Stomach (tissue), 9 donors: ENCODE results near the gene TTC21A. TPM values are rescaled to one million over a fixed set of nuclear protein-coding genes. Genes with fewer than 3 reads are reported as not detected.
A peak's percentile ranks its signal among the peaks of the same experiment; 100 is the strongest.

Experiments
- DNase-seq, 2 donors: peaks; one replicate each; pipeline versions ENCODE4 v3.0.0 to v3.0.0-alpha.2; 2013 to 2019
- H3K27ac ChIP-seq, 5 donors: fragments of 200-600 bp in 4 of 5; sonication (generic) in 4 of 5; one replicate each; pipeline ENCODE4 v1.5.1; 2013 to 2019; ENCODE audit warnings: mild to moderate bottlenecking in 1 of 5, moderate library complexity in 1 of 5
- H3K27me3 ChIP-seq, 3 donors: fragments of 200-600 bp; sonication (generic); one replicate each; pipeline ENCODE4 v1.5.1; 2017 to 2019; ENCODE audit warnings: mixed run types in 1 of 3
- H3K36me3 ChIP-seq, 4 donors: fragments of 200-600 bp; sonication (generic); 1 replicate in 3 of 4; 2 replicates in 1 of 4; pipeline ENCODE4 v1.5.1; 2016 to 2019
- H3K4me1 ChIP-seq, 4 donors: fragments of 200-600 bp; sonication (generic); one replicate each; pipeline ENCODE4 v1.5.1; 2016 to 2019
- H3K4me3 ChIP-seq, 4 donors: fragments of 200-600 bp; sonication (generic) in 3 of 4; one replicate each; pipeline ENCODE4 v1.5.1; 2016 to 2019; ENCODE audit warnings: mild to moderate bottlenecking in 1 of 4
- H3K9me3 ChIP-seq, 4 donors: fragments of 200-600 bp; sonication (generic); one replicate each; pipeline ENCODE4 v1.5.1; 2016 to 2019
- EP300 ChIP-seq: sonication (generic); formaldehyde crosslinking; IDR thresholded peaks from one replicate; pipeline ENCODE4 v1.6.1; 2017; ENCODE audit warnings: antibody characterized with exemption
- POLR2A ChIP-seq, 4 donors: fragments of 450-650 bp; IDR thresholded peaks; one replicate each; pipeline ENCODE4 v1.6.1; 2016; ENCODE audit warnings: antibody characterized with exemption in 4 of 4, control low read depth in 2 of 4, mild to moderate bottlenecking in 1 of 4, moderate library complexity in 1 of 4
- POLR2AphosphoS5 ChIP-seq, 3 donors: sonication (generic); formaldehyde crosslinking; IDR thresholded peaks; one replicate each; pipeline ENCODE4 v1.6.1; 2016; ENCODE audit warnings: antibody characterized with exemption in 3 of 3
- WGBS, 5 donors: extraction: QIAGEN DNeasy Blood & Tissue Kit in 3 of 5; methylation state at CpG; one replicate each; pipeline versions ENCODE4 v1.1.5 to v1.1.7; 2013 to 2018; 5-methylcytosine and 5-hydroxymethylcytosine counted together
- intact Hi-C: fragments of 100-400 bp; cut with DNase I; formaldehyde crosslinking; loops from one replicate; pipeline ENCODE4 v1.15.1; 2023; ENCODE audit warnings: low total_unique reads
- polyA plus RNA-seq, 3 donors: library from polyadenylated mRNA; stranded (reverse); fragments of 200-250 nt; gene quantifications; one replicate each; pipeline ENCODE4 v1.2.3, GENCODE V29; 2013
- total RNA-seq, 5 donors: library from RNA; depleted of rRNA; stranded (reverse); fragments of >200 nt; gene quantifications; one replicate each; pipeline versions ENCODE4 v1.1.0 to v1.2.3, GENCODE V29; 2014 to 2016
- TF ChIP-seq, protein P1 (sequence below), 7 experiments: fragments of 450-650 bp in 4 of 7; fragments of 200-600 bp in 3 of 7; sonication (generic) in 3 of 7; IDR thresholded peaks; one replicate each; pipeline ENCODE4 v1.5.1; 2016 to 2019; ENCODE audit warnings: antibody characterized with exemption in 7 of 7, control low read depth in 2 of 7, mild to moderate bottlenecking in 1 of 7
- donor health status: healthy with polysubstance abuse.
- donor health status: Bipolar disorder and iron deficiency.
- donor health status: healthy.

TTC21A gene
- total and polyA plus RNA-seq, 8 donors: 0.89 to 17.7 (median 6.3) TPM

- Histone ChIP-seq H3K27ac (peak overlapping the region in 4 of 5 donors; percentile 67 to 88 (median 74)), H3K27me3 (no peaks in the 10 kb centered on the region), H3K9me3 (no peaks in the 10 kb centered on the region), H3K4me1 (peaks cover 61 to 87% (median 80%) of the 10 kb centered on the region in 4 donors), H3K4me3 (no peak overlapping the region), H3K36me3 (peaks cover 48 to 82% (median 65%) of the 10 kb centered on the region in 4 donors)
- TF ChIP-seq, protein P1, sequence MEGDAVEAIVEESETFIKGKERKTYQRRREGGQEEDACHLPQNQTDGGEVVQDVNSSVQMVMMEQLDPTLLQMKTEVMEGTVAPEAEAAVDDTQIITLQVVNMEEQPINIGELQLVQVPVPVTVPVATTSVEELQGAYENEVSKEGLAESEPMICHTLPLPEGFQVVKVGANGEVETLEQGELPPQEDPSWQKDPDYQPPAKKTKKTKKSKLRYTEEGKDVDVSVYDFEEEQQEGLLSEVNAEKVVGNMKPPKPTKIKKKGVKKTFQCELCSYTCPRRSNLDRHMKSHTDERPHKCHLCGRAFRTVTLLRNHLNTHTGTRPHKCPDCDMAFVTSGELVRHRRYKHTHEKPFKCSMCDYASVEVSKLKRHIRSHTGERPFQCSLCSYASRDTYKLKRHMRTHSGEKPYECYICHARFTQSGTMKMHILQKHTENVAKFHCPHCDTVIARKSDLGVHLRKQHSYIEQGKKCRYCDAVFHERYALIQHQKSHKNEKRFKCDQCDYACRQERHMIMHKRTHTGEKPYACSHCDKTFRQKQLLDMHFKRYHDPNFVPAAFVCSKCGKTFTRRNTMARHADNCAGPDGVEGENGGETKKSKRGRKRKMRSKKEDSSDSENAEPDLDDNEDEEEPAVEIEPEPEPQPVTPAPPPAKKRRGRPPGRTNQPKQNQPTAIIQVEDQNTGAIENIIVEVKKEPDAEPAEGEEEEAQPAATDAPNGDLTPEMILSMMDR (IDR thresholded peaks at IDR 0.05): no peak
- no peak for TF ChIP-seq POLR2A (IDR thresholded peaks at IDR 0.05)
- TF ChIP-seq EP300: no peak
- TF ChIP-seq POLR2AphosphoS5 (IDR thresholded peaks at IDR 0.05): no peak
- intact Hi-C loops: no loop called here
- no peak for DNase-seq
- WGBS, 5 donors: 74 to 80% (median 78%) methylated on average over 13 to 14 of the region's 14 CpGs
Observed at GRCh38 chr3:39143051-39143885, 35.8 kb downstream of the TTC21A start.

- no peak for DNase-seq
- H3K36me3 ChIP-seq: peaks cover 48 to 75% (median 65%) of the 10 kb centered on the region in 4 donors
- TF ChIP-seq EP300: no peak
- TF ChIP-seq, protein P1 (IDR thresholded peaks at IDR 0.05): no peak
- TF ChIP-seq POLR2A (IDR thresholded peaks at IDR 0.05): no peak
- TF ChIP-seq POLR2AphosphoS5 (IDR thresholded peaks at IDR 0.05): no peak
- no peak overlapping the region for H3K4me3 ChIP-seq
- intact Hi-C loops: no loop called here
- H3K9me3 ChIP-seq: no peaks in the 10 kb centered on the region
- peaks cover 71 to 92% (median 83%) of the 10 kb centered on the region in 4 donors for H3K4me1 ChIP-seq
- H3K27me3 ChIP-seq: no peaks in the 10 kb centered on the region
- 84 to 86% (median 85%) methylated on average over 18 to 20 of the region's 20 CpGs for WGBS, 5 donors
- no peak overlapping the region for H3K27ac ChIP-seq
Observed at GRCh38 chr3:39144095-39144747, 36.7 kb downstream of the TTC21A start.

DNA sequence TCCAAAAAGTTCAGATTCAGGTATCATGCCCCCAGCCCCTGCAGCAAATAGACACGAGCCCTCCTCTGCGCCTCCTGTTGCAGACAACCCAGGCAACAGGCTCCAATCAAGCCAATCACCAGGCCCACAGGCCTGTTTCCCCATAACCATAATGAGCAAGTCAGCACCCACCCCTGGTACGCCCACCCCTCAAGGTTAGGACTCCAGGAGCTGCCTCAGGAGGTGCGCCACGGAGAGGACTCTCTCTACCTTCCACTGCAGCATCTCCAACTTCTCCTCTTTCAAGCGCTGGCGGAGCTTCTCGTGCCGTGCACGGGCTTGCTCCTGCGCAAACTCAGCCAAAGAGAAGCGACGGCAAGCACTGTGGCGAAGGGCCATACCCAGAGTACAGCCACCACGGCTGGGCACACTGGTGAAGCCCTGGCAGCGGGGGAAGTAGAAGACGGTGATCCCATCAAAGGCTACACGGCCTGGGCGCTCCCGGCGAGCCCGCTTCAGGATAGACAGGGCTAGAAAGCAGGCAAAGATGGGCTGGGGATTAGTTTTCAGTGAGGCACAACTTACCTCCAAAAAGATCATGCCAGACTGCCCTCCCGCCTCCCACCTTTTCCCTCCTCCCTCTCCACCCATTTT is 37.4 kb downstream of the TTC21A start:
- Histone ChIP-seq H3K9me3 (no peaks in the 10 kb centered on the region), H3K4me1 (peaks cover 75 to 92% (median 84%) of the 10 kb centered on the region in 4 donors), H3K27me3 (no peaks in the 10 kb centered on the region), H3K4me3 (no peak overlapping the region), H3K36me3 (peaks cover 48 to 68% (median 65%) of the 10 kb centered on the region in 4 donors), H3K27ac (no peak overlapping the region)
- 91 to 96% (median 95%) methylated on average over 23 of the region's 23 CpGs for WGBS, 5 donors
- intact Hi-C loops: no loop called here
- TF ChIP-seq, protein P1 (IDR thresholded peaks at IDR 0.05): no peak
- TF ChIP-seq POLR2AphosphoS5 (IDR thresholded peaks at IDR 0.05) (no peak), EP300 (no peak), POLR2A (IDR thresholded peaks at IDR 0.05) (no peak)
- DNase-seq: no peak

GRCh38 chr3:39146083-39146501 is 38.6 kb downstream of the TTC21A start:
- peak in 1 of 2 donors; percentile 55 for DNase-seq
- intact Hi-C loops: no loop called here
- WGBS, 5 donors: 49 to 70% (median 52%) methylated on average over 11 of the region's 11 CpGs
- no peak for TF ChIP-seq EP300
- TF ChIP-seq, protein P1 (IDR thresholded peaks at IDR 0.05): peak in 2 of 7 experiments; percentile 5 to 32
- TF ChIP-seq POLR2AphosphoS5 (IDR thresholded peaks at IDR 0.05): peak in 1 of 3 donors; percentile 4
- Histone ChIP-seq H3K36me3 (peaks cover 45 to 56% (median 54%) of the 10 kb centered on the region in 4 donors), H3K4me1 (peaks cover 75 to 92% (median 84%) of the 10 kb centered on the region in 4 donors), H3K4me3 (peak overlapping the region in 1 of 4 donors; percentile 70), H3K9me3 (no peaks in the 10 kb centered on the region), H3K27ac (peak overlapping the region in 4 of 5 donors; percentile 98 to 100 (median 100)), H3K27me3 (no peaks in the 10 kb centered on the region)
